Keratinocyte (primary cell): ENCODE data around the gene KRTAP3-2. TPM values are rescaled to one million over a fixed set of nuclear protein-coding genes. Genes with fewer than 3 reads are reported as not detected.

Source experiments
- DNase-seq: peaks from one replicate; pipeline ENCODE4 v3.0.0-alpha.2; 2011; ENCODE audit warnings: low read depth, missing footprints, low spot score
- FAIRE-seq: peaks from 2 replicates; lab custom pipeline; 2011; peaks lifted over from hg19 to GRCh38; lab: Jason Lieb, UNC
- H2AFZ ChIP-seq: 2 replicates; pipeline ENCODE4 v1.6.0; 2012; ENCODE audit warnings: low read length, control low read depth, inconsistent platforms; ENCODE audit not compliant: control insufficient read depth
- H3K27ac ChIP-seq: 2 replicates; pipeline ENCODE4 v1.5.1; 2011; ENCODE audit warnings: low read length; ENCODE audit not compliant: control insufficient read depth, insufficient read depth
- H3K27me3 ChIP-seq: 3 replicates; pipeline ENCODE4 v1.6.0; 2011; ENCODE audit warnings: low read length; ENCODE audit not compliant: control insufficient read depth, insufficient read depth; ENCODE audit errors: extremely low read depth
- H3K36me3 ChIP-seq, 2 experiments: 2 replicates in 1 of 2; 3 replicates in 1 of 2; pipeline ENCODE4 v1.5.1; 2011; ENCODE audit warnings: low read length in 2 of 2, mild to moderate bottlenecking in 1 of 2; ENCODE audit not compliant: control insufficient read depth in 2 of 2, insufficient read depth in 2 of 2; ENCODE audit errors: extremely low read depth in 1 of 2
- H3K4me1 ChIP-seq: 3 replicates; pipeline ENCODE4 v1.5.1; 2011; ENCODE audit warnings: low read length; ENCODE audit not compliant: control insufficient read depth, insufficient read depth; ENCODE audit errors: extremely low read depth
- H3K4me2 ChIP-seq: 3 replicates; pipeline ENCODE4 v1.6.0; 2011; ENCODE audit warnings: low read depth, low read length; ENCODE audit not compliant: control insufficient read depth, insufficient read depth; ENCODE audit errors: extremely low read depth
- H3K4me3 ChIP-seq, 3 experiments: fragments of 200-600 bp in 1 of 3; sonication (generic) in 1 of 3; 2 replicates in 2 of 3; 3 replicates in 1 of 3; pipeline ENCODE4 v1.5.1; 2011 to 2016; ENCODE audit warnings: low read length in 3 of 3, mild to moderate bottlenecking in 3 of 3, control low read depth in 2 of 3, inconsistent platforms in 1 of 3, low read depth in 1 of 3, mixed read lengths in 1 of 3, mixed run types in 1 of 3, moderate library complexity in 1 of 3; ENCODE audit not compliant: control insufficient read depth in 2 of 3, insufficient read depth in 2 of 3; ENCODE audit errors: extremely low read depth in 1 of 3
- H3K79me2 ChIP-seq: 2 replicates; pipeline ENCODE4 v1.6.0; 2012; ENCODE audit warnings: low read length; ENCODE audit not compliant: control insufficient read depth, insufficient read depth
- H3K9ac ChIP-seq: 3 replicates; pipeline ENCODE4 v1.6.0; 2011; ENCODE audit warnings: low read length; ENCODE audit not compliant: control insufficient read depth, insufficient read depth; ENCODE audit errors: extremely low read depth
- H3K9me1 ChIP-seq: 3 replicates; pipeline ENCODE4 v1.6.0; 2011; ENCODE audit warnings: low read length; ENCODE audit not compliant: control insufficient read depth, insufficient read depth; ENCODE audit errors: extremely low read depth
- H3K9me3 ChIP-seq: 2 replicates; pipeline ENCODE4 v1.5.1; 2012; ENCODE audit warnings: low read depth, low read length; ENCODE audit not compliant: control insufficient read depth
- H4K20me1 ChIP-seq: 3 replicates; pipeline ENCODE4 v1.6.0; 2011; ENCODE audit warnings: low read length; ENCODE audit not compliant: control insufficient read depth, insufficient read depth; ENCODE audit errors: extremely low read depth
- CTCF ChIP-seq, 3 experiments: IDR thresholded peaks in 1 of 3; conservative IDR thresholded peaks in 1 of 3; optimal IDR thresholded peaks in 1 of 3; 2 replicates in 2 of 3; 3 replicates in 1 of 3; pipeline versions ENCODE3 to v1.5.1; 2011; ENCODE audit warnings: low read length in 3 of 3, mild to moderate bottlenecking in 3 of 3, moderate library complexity in 2 of 3, control low read depth in 1 of 3, inconsistent platforms in 1 of 3; ENCODE audit not compliant: insufficient read depth in 2 of 3; ENCODE audit errors: extremely low read depth in 1 of 3
- EZH2 ChIP-seq: IDR thresholded peaks from one replicate; pipeline ENCODE4 v1.6.1; 2012; ENCODE audit warnings: inconsistent platforms, mild to moderate bottlenecking, low read length, moderate library complexity
- dilution Hi-C: fragments of 300-500 bp; cut with MboI; formaldehyde crosslinking; loops from one replicate; pipeline ENCODE4 v1.7.0; 2020; ENCODE audit warnings: low sequenced_read_pairs; ENCODE audit not compliant: extremely low pct_ligation_motif_present
- polyA plus RNA-seq, 5 experiments: library from polyadenylated mRNA; depleted of rRNA in 3 of 5; stranded (reverse) in 3 of 5; stranded (forward) in 1 of 5; unstranded in 1 of 5; fragments of >200 nt; gene quantifications; 1 replicate in 1 of 5; 2 replicates in 3 of 5; 3 replicates in 1 of 5; pipeline versions ENCODE4 v1.2.1 to v1.2.3, GENCODE V29; 2011 to 2012; ENCODE audit warnings: missing spikeins in 2 of 5, low read depth in 1 of 5, low replicate concordance in 1 of 5

The KRTAP3-2 gene
- polyA plus RNA-seq, 1 donor (not counting 4 experiments of a cell fraction or from before 2014, with no cell fraction given), result not detected

GRCh38 chr17:41015454-41015853 lies 15.7 kb upstream of the KRTAP3-2 start:
- H3K36me3 ChIP-seq, result no peaks in the 10 kb centered on the region
- H3K4me2 ChIP-seq, result no peak overlapping the region
- H3K4me3 ChIP-seq, result no peak overlapping the region
- DNase-seq (no peak), FAIRE-seq (no peak)
- no peak for TF ChIP-seq EZH2
- no peak for TF ChIP-seq CTCF (optimal IDR thresholded peaks at IDR 0.05 in 1 of 3, IDR thresholded peaks at IDR 0.05 in 1 of 3, conservative IDR thresholded peaks at IDR 0.05 in 1 of 3; ENCODE audit: extremely low read depth in 1 of 3, insufficient read depth in 2 of 3, low read length in 3 of 3)
- H3K4me1 ChIP-seq, result no peaks in the 10 kb centered on the region
- H3K27me3 ChIP-seq, result no peaks in the 10 kb centered on the region
- no peaks in the 10 kb centered on the region for H4K20me1 ChIP-seq
- no peak overlapping the region for H3K27ac ChIP-seq
- H3K9me3 ChIP-seq, result no peaks in the 10 kb centered on the region
- H3K9me1 ChIP-seq, result no peaks in the 10 kb centered on the region
- dilution Hi-C loops, result no loop called here
- H2AFZ ChIP-seq, result no peak overlapping the region
- no peak overlapping the region for H3K9ac ChIP-seq
- H3K79me2 ChIP-seq, result no peaks in the 10 kb centered on the region

- Histone ChIP-seq H3K27me3 (no peaks in the 10 kb centered on the region), H2AFZ (no peak overlapping the region), H3K9ac (no peak overlapping the region), H4K20me1 (no peaks in the 10 kb centered on the region), H3K79me2 (no peaks in the 10 kb centered on the region), H3K4me3 (no peak overlapping the region), H3K9me3 (no peaks in the 10 kb centered on the region), H3K4me2 (no peak overlapping the region), H3K9me1 (no peaks in the 10 kb centered on the region), H3K4me1 (no peaks in the 10 kb centered on the region), H3K27ac (no peak overlapping the region), H3K36me3 (no peaks in the 10 kb centered on the region)
- dilution Hi-C loops, result no loop called here
- TF ChIP-seq CTCF (optimal IDR thresholded peaks at IDR 0.05 in 1 of 3, IDR thresholded peaks at IDR 0.05 in 1 of 3, conservative IDR thresholded peaks at IDR 0.05 in 1 of 3; ENCODE audit: extremely low read depth in 1 of 3, insufficient read depth in 2 of 3, low read length in 3 of 3) (no peak), EZH2 (no peak)
- FAIRE-seq, result no peak
- no peak for DNase-seq
Measured at GRCh38 chr17:41013606-41014005, 13.9 kb upstream of the KRTAP3-2 start.
